Activated naive CD8-positive, alpha-beta T cell treated with anti-CD3 and anti-CD28 coated beads, Interleukin-2, amount 50 U/mL, for 24 hours (primary cell): ENCODE results near the gene DBT.
"Not testable (repeated sequence)": the region's sequence is repeated elsewhere in the genome, so short reads cannot be mapped to it uniquely, and the experiment has no call there.

ENCODE experiments used
- ATAC-seq: fragments of 150-1000 bp; cut with Tn5 transposase; one replicate; pipeline ENCODE4 v1.10.0; 2021
- DNase-seq: peaks from one replicate; pipeline ENCODE4 v3.0.0; 2021
- H3K27ac Mint-ChIP-seq: one replicate; pipeline ENCODE4 v1.8.0; 2021; ENCODE audit warnings: mild to moderate bottlenecking, mixed read lengths
- H3K27me3 Mint-ChIP-seq: one replicate; pipeline ENCODE4 v1.8.0; 2021; ENCODE audit warnings: mixed read lengths
- H3K36me3 Mint-ChIP-seq: one replicate; pipeline ENCODE4 v1.8.0; 2021; ENCODE audit warnings: low read depth, mixed read lengths
- H3K4me1 Mint-ChIP-seq: one replicate; pipeline ENCODE4 v1.8.0; 2021; ENCODE audit warnings: mixed read lengths
- H3K4me3 Mint-ChIP-seq: one replicate; pipeline ENCODE4 v1.8.0; 2021; ENCODE audit warnings: mild to moderate bottlenecking, moderate library complexity, mixed read lengths
- H3K9me3 Mint-ChIP-seq: one replicate; pipeline ENCODE4 v1.8.0; 2021; ENCODE audit warnings: mixed read lengths

The DBT gene

GRCh38 chr1:100234432-100234831, 15.2 kb downstream of the DBT start:
- Mint-ChIP-seq H3K36me3 (peaks cover 34% of the 10 kb centered on the region), H3K9me3 (no peaks in the 10 kb centered on the region), H3K4me1 (peaks cover 11% of the 10 kb centered on the region), H3K27ac (no peak overlapping the region), H3K27me3 (no peaks in the 10 kb centered on the region), H3K4me3 (no peak overlapping the region)
- no peak for ATAC-seq
- DNase-seq: no peak

GRCh38 chr1:100233566-100233965, 16.1 kb downstream of the DBT start:
- not testable (repeated sequence) for ATAC-seq, H3K4me3 Mint-ChIP-seq, DNase-seq, H3K27ac Mint-ChIP-seq, H3K9me3 Mint-ChIP-seq, H3K27me3 Mint-ChIP-seq
- Mint-ChIP-seq H3K36me3 (peaks cover 29% of the 10 kb centered on the region), H3K4me1 (peaks cover 11% of the 10 kb centered on the region)

- no peak overlapping the region for H3K4me3 Mint-ChIP-seq
- no peaks in the 10 kb centered on the region for H3K9me3 Mint-ChIP-seq
- H3K4me1 Mint-ChIP-seq: peaks cover 11% of the 10 kb centered on the region
- H3K36me3 Mint-ChIP-seq: peaks cover 35% of the 10 kb centered on the region
- H3K27ac Mint-ChIP-seq: no peak overlapping the region
- no peak for DNase-seq
- ATAC-seq: no peak
- H3K27me3 Mint-ChIP-seq: no peaks in the 10 kb centered on the region
Measured at GRCh38 chr1:100232156-100232555, 17.5 kb downstream of the DBT start.

GRCh38 chr1:100231721-100232120, 17.9 kb downstream of the DBT start:
- ATAC-seq (no peak), DNase-seq (no peak)
- H3K9me3 Mint-ChIP-seq: no peaks in the 10 kb centered on the region
- no peak overlapping the region for H3K27ac Mint-ChIP-seq
- peaks cover 11% of the 10 kb centered on the region for H3K4me1 Mint-ChIP-seq
- H3K36me3 Mint-ChIP-seq: peaks cover 35% of the 10 kb centered on the region
- no peak overlapping the region for H3K4me3 Mint-ChIP-seq
- no peaks in the 10 kb centered on the region for H3K27me3 Mint-ChIP-seq

- no peak overlapping the region for H3K27ac Mint-ChIP-seq
- no peaks in the 10 kb centered on the region for H3K9me3 Mint-ChIP-seq
- H3K36me3 Mint-ChIP-seq: peaks cover 35% of the 10 kb centered on the region
- H3K4me1 Mint-ChIP-seq: peaks cover 11% of the 10 kb centered on the region
- H3K4me3 Mint-ChIP-seq: no peak overlapping the region
- no peaks in the 10 kb centered on the region for H3K27me3 Mint-ChIP-seq
- ATAC-seq: peak; percentile 54
- DNase-seq: no peak
Measured at GRCh38 chr1:100230765-100231164, 18.9 kb downstream of the DBT start.

GRCh38 chr1:100229681-100230443, 19.8 kb downstream of the DBT start:
- H3K36me3 Mint-ChIP-seq: peaks cover 35% of the 10 kb centered on the region
- DNase-seq (no peak), ATAC-seq (no peak)
- no peak overlapping the region for H3K27ac Mint-ChIP-seq
- peaks cover 11% of the 10 kb centered on the region for H3K4me1 Mint-ChIP-seq
- H3K27me3 Mint-ChIP-seq: no peaks in the 10 kb centered on the region
- H3K4me3 Mint-ChIP-seq: no peak overlapping the region
- no peaks in the 10 kb centered on the region for H3K9me3 Mint-ChIP-seq

GRCh38 chr1:100222428-100222827, 27.2 kb downstream of the DBT start:
- Mint-ChIP-seq H3K36me3 (peaks cover 9% of the 10 kb centered on the region), H3K4me3 (no peak overlapping the region), H3K27me3 (no peaks in the 10 kb centered on the region), H3K9me3 (no peaks in the 10 kb centered on the region), H3K27ac (no peak overlapping the region), H3K4me1 (peaks cover 10% of the 10 kb centered on the region)
- ATAC-seq (no peak), DNase-seq (no peak)

- no peaks in the 10 kb centered on the region for H3K9me3 Mint-ChIP-seq
- peaks cover 10% of the 10 kb centered on the region for H3K4me1 Mint-ChIP-seq
- no peaks in the 10 kb centered on the region for H3K27me3 Mint-ChIP-seq
- peaks cover 9% of the 10 kb centered on the region for H3K36me3 Mint-ChIP-seq
- no peak overlapping the region for H3K4me3 Mint-ChIP-seq
- no peak overlapping the region for H3K27ac Mint-ChIP-seq
- DNase-seq (no peak), ATAC-seq (no peak)
Measured at GRCh38 chr1:100219883-100220282, 29.8 kb downstream of the DBT start.

- no peak for ATAC-seq
- no peaks in the 10 kb centered on the region for H3K9me3 Mint-ChIP-seq
- no peak overlapping the region for H3K4me3 Mint-ChIP-seq
- no peak overlapping the region for H3K27ac Mint-ChIP-seq
- peaks cover 11% of the 10 kb centered on the region for H3K36me3 Mint-ChIP-seq
- H3K27me3 Mint-ChIP-seq: no peaks in the 10 kb centered on the region
- DNase-seq: no peak
- H3K4me1 Mint-ChIP-seq: peaks cover 10% of the 10 kb centered on the region
Measured at GRCh38 chr1:100219457-100219856, 30.2 kb downstream of the DBT start.

- ATAC-seq: no peak
- peaks cover 10% of the 10 kb centered on the region for H3K4me1 Mint-ChIP-seq
- no peak overlapping the region for H3K4me3 Mint-ChIP-seq
- no peak for DNase-seq
- H3K9me3 Mint-ChIP-seq: no peaks in the 10 kb centered on the region
- no peaks in the 10 kb centered on the region for H3K27me3 Mint-ChIP-seq
- no peak overlapping the region for H3K27ac Mint-ChIP-seq
- H3K36me3 Mint-ChIP-seq: peaks cover 15% of the 10 kb centered on the region
Measured at GRCh38 chr1:100217834-100218233, 31.8 kb downstream of the DBT start.

- peaks cover 8% of the 10 kb centered on the region for H3K4me1 Mint-ChIP-seq
- peaks cover 21% of the 10 kb centered on the region for H3K36me3 Mint-ChIP-seq
- DNase-seq: no peak
- no peak overlapping the region for H3K27ac Mint-ChIP-seq
- no peaks in the 10 kb centered on the region for H3K27me3 Mint-ChIP-seq
- no peaks in the 10 kb centered on the region for H3K9me3 Mint-ChIP-seq
- ATAC-seq: no peak
- no peak overlapping the region for H3K4me3 Mint-ChIP-seq
Measured at GRCh38 chr1:100215101-100215500, 34.5 kb downstream of the DBT start.

- Mint-ChIP-seq H3K36me3 (peaks cover 20% of the 10 kb centered on the region), H3K4me3 (no peak overlapping the region), H3K4me1 (no peaks in the 10 kb centered on the region), H3K27me3 (no peaks in the 10 kb centered on the region), H3K9me3 (no peaks in the 10 kb centered on the region), H3K27ac (no peak overlapping the region)
- ATAC-seq (no peak), DNase-seq (no peak)
Measured at GRCh38 chr1:100213141-100213540, 36.5 kb downstream of the DBT start.

GRCh38 chr1:100206301-100206700, 43.3 kb downstream of the DBT start:
- no peak for DNase-seq
- H3K4me3 Mint-ChIP-seq: no peak overlapping the region
- H3K27ac Mint-ChIP-seq: no peak overlapping the region
- H3K27me3 Mint-ChIP-seq: no peaks in the 10 kb centered on the region
- peaks cover 6% of the 10 kb centered on the region for H3K9me3 Mint-ChIP-seq
- no peaks in the 10 kb centered on the region for H3K4me1 Mint-ChIP-seq
- H3K36me3 Mint-ChIP-seq: peaks cover 55% of the 10 kb centered on the region
- ATAC-seq: no peak

- not testable (repeated sequence) for H3K9me3 Mint-ChIP-seq, ATAC-seq, H3K4me1 Mint-ChIP-seq, DNase-seq, H3K27ac Mint-ChIP-seq, H3K27me3 Mint-ChIP-seq, H3K4me3 Mint-ChIP-seq
- H3K36me3 Mint-ChIP-seq: peaks cover 62% of the 10 kb centered on the region
Measured at GRCh38 chr1:100205593-100205992, 44.0 kb downstream of the DBT start.

GRCh38 chr1:100205103-100205502, 44.5 kb downstream of the DBT start:
- peaks cover 61% of the 10 kb centered on the region for H3K36me3 Mint-ChIP-seq
- H3K27ac Mint-ChIP-seq, ATAC-seq, H3K4me3 Mint-ChIP-seq, H3K4me1 Mint-ChIP-seq, DNase-seq, H3K27me3 Mint-ChIP-seq, H3K9me3 Mint-ChIP-seq: not testable (repeated sequence)

GRCh38 chr1:100202703-100203102, 46.9 kb downstream of the DBT start:
- not testable (repeated sequence) for H3K4me1 Mint-ChIP-seq, DNase-seq, H3K4me3 Mint-ChIP-seq, H3K27me3 Mint-ChIP-seq, ATAC-seq, H3K9me3 Mint-ChIP-seq, H3K27ac Mint-ChIP-seq
- H3K36me3 Mint-ChIP-seq: peaks cover 62% of the 10 kb centered on the region
